GM23338 (cell line): ENCODE results near the gene ITGA1. TPM values are rescaled to one million over a fixed set of nuclear protein-coding genes. Genes with fewer than 3 reads are reported as not detected.

Experiments used
- ATAC-seq: fragments of 200-7000 bp; cut with Tn5 transposase; 3 replicates; pipeline ENCODE4 v1.9.1; 2020
- DNase-seq: peaks from one replicate; pipeline ENCODE4 v3.0.0-alpha.2; 2015; ENCODE audit warnings: low spot score
- H2AFZ ChIP-seq: fragments of 200-600 bp; sonication (generic); 2 replicates; pipeline ENCODE4 v1.8.0; 2016; ENCODE audit warnings: antibody characterized with exemption, mild to moderate bottlenecking, moderate library complexity
- H3F3A ChIP-seq: fragments of 200-600 bp; sonication (generic); replicated peaks from 2 replicates; pipeline ENCODE4 v1.8.0; 2017; ENCODE audit warnings: antibody characterized with exemption, mixed run types, low read depth
- H3K27ac ChIP-seq: fragments of 200-600 bp; sonication (generic); 2 replicates; pipeline ENCODE4 v1.6.1; 2016; ENCODE audit warnings: low read depth
- H3K27me3 ChIP-seq: fragments of 200-600 bp; sonication (generic); 2 replicates; pipeline ENCODE4 v1.8.0; 2016; ENCODE audit warnings: mild to moderate bottlenecking, mixed run types, moderate library complexity; ENCODE audit not compliant: insufficient read depth
- H3K36me3 ChIP-seq: fragments of 200-600 bp; sonication (generic); 2 replicates; pipeline ENCODE4 v1.8.0; 2016; ENCODE audit warnings: mild to moderate bottlenecking; ENCODE audit not compliant: insufficient read depth
- H3K4me1 ChIP-seq: fragments of 200-600 bp; sonication (generic); 2 replicates; pipeline ENCODE4 v1.8.0; 2016; ENCODE audit warnings: mild to moderate bottlenecking, moderate library complexity; ENCODE audit not compliant: insufficient read depth
- H3K4me2 ChIP-seq: fragments of 200-600 bp; sonication (generic); 2 replicates; pipeline ENCODE4 v1.7.1; 2017; ENCODE audit warnings: mixed run types
- H3K4me3 ChIP-seq: fragments of 200-600 bp; sonication (generic); 2 replicates; pipeline ENCODE4 v1.6.1; 2016; ENCODE audit warnings: mixed run types
- H3K79me2 ChIP-seq: fragments of 200-600 bp; sonication (generic); replicated peaks from 2 replicates; pipeline ENCODE4 v1.8.0; 2017; ENCODE audit warnings: mild to moderate bottlenecking; ENCODE audit not compliant: insufficient read depth
- H3K9me2 ChIP-seq: fragments of 200-600 bp; sonication (generic); 2 replicates; pipeline ENCODE4 v1.8.0; 2017; ENCODE audit not compliant: insufficient read depth
- H4K20me1 ChIP-seq: fragments of 200-600 bp; sonication (generic); replicated peaks from 2 replicates; pipeline ENCODE4 v1.8.0; 2017; ENCODE audit warnings: mild to moderate bottlenecking; ENCODE audit not compliant: insufficient read depth
- H3K27ac Mint-ChIP-seq: 2 replicates; pipeline ENCODE4 v1.8.0; 2020; ENCODE audit warnings: inconsistent platforms, mild to moderate bottlenecking, moderate library complexity, mixed read lengths
- H3K27me3 Mint-ChIP-seq: 3 replicates; pipeline ENCODE4 v1.8.0; 2022; ENCODE audit warnings: low read depth, mild to moderate bottlenecking, moderate library complexity, mixed read lengths, inconsistent platforms; ENCODE audit not compliant: insufficient read depth, poor library complexity
- H3K36me3 Mint-ChIP-seq: 3 replicates; pipeline ENCODE4 v1.8.0; 2021; ENCODE audit warnings: low read depth, mild to moderate bottlenecking, inconsistent platforms, moderate library complexity, mixed read lengths
- H3K4me1 Mint-ChIP-seq: 3 replicates; pipeline ENCODE4 v1.8.0; 2020; ENCODE audit warnings: mild to moderate bottlenecking, inconsistent platforms, mixed read lengths
- H3K4me3 Mint-ChIP-seq: 3 replicates; pipeline ENCODE4 v1.8.0; 2021; ENCODE audit warnings: moderate library complexity, mild to moderate bottlenecking, inconsistent platforms, mixed read lengths
- H3K9me3 Mint-ChIP-seq: 3 replicates; pipeline ENCODE4 v1.8.0; 2020; ENCODE audit warnings: moderate library complexity, mild to moderate bottlenecking, inconsistent platforms, mixed read lengths
- CREB1 ChIP-seq: fragments of 250-450 bp; sonication (Bioruptor Pico); IDR thresholded peaks from 2 replicates; pipeline ENCODE4 v1.5.0; 2020; ENCODE audit warnings: low read depth, mild to moderate bottlenecking, moderate library complexity
- CTCF ChIP-seq, 2 experiments: fragments of 200-600 bp in 1 of 2; sonication (generic) in 1 of 2; conservative IDR thresholded peaks; 2 replicates each; pipeline versions ENCODE4 v1.5.1 to v1.6.1; 2016 to 2017; ENCODE audit warnings: antibody characterized with exemption in 2 of 2, low read depth in 2 of 2, mild to moderate bottlenecking in 2 of 2, moderate library complexity in 1 of 2
- ETS1 ChIP-seq: IDR thresholded peaks from 2 replicates; pipeline ENCODE4 v1.6.1; 2016; ENCODE audit warnings: antibody characterized with exemption
- JUNB ChIP-seq: IDR thresholded peaks from one replicate; pipeline ENCODE4 v1.6.1; 2016; ENCODE audit warnings: antibody characterized with exemption; ENCODE audit not compliant: unreplicated experiment
- NANOG ChIP-seq: IDR thresholded peaks from 2 replicates; pipeline ENCODE4 v1.6.1; 2016; ENCODE audit warnings: antibody characterized with exemption, borderline replicate concordance
- POLR2AphosphoS5 ChIP-seq: IDR thresholded peaks from 2 replicates; pipeline ENCODE4 v1.6.1; 2016; ENCODE audit warnings: antibody characterized with exemption, low read depth
- REST ChIP-seq: IDR thresholded peaks from one replicate; pipeline ENCODE4 v1.6.1; 2018; ENCODE audit warnings: antibody characterized with exemption; ENCODE audit not compliant: unreplicated experiment
- STAT1 ChIP-seq: IDR thresholded peaks from one replicate; pipeline ENCODE4 v1.6.1; 2016; ENCODE audit warnings: antibody characterized with exemption; ENCODE audit not compliant: unreplicated experiment
- ZNF331 ChIP-seq: fragments of 250-450 bp; sonication (Bioruptor Pico); IDR thresholded peaks from 2 replicates; pipeline ENCODE4 v1.5.0; 2020; ENCODE audit warnings: low read depth, mild to moderate bottlenecking, moderate library complexity
- ZNF462 ChIP-seq: fragments of 250-450 bp; sonication (Bioruptor Pico); IDR thresholded peaks from 2 replicates; pipeline ENCODE4 v1.5.0; 2020; ENCODE audit warnings: mild to moderate bottlenecking, moderate library complexity
- polyA plus RNA-seq: library from polyadenylated mRNA; unstranded; fragments of >200 nt; fragmentation: Nextera tagmentation; extraction: Ambion mirVana; gene quantifications from 2 replicates; pipeline ENCODE4 v1.2.1, GENCODE V29; 2016
- total RNA-seq: library from RNA; depleted of rRNA; stranded (reverse); fragments of >200 nt; shearing (Covaris generic); gene quantifications from 2 replicates; pipeline ENCODE4 v1.2.3, GENCODE V29; 2014

The ITGA1 gene
- total and polyA plus RNA-seq, 2 experiments from 2014 or later = 1.8 to 4.9 TPM

- TF ChIP-seq ZNF462 (CRISPR knock-in tag) (no peak), CTCF (conservative IDR thresholded peaks at IDR 0.05; ENCODE audit: low read depth in 2 of 2) (no peak), ZNF331 (no peak), JUNB (no peak), CREB1 (CRISPR knock-in tag) (no peak), POLR2AphosphoS5 (no peak), ETS1 (no peak)
Measured at GRCh38 chr5:52757527-52757926, 30.2 kb upstream of the ITGA1 start (continued).

GRCh38 chr5:52758014-52758413 lies 29.7 kb upstream of the ITGA1 start:
- H3K4me1 Mint-ChIP-seq = no peaks in the 10 kb centered on the region
- no peaks in the 10 kb centered on the region for H3K27me3 ChIP-seq
- ATAC-seq = no peak
- TF ChIP-seq NANOG = no peak
- TF ChIP-seq POLR2AphosphoS5 = no peak
- TF ChIP-seq REST = no peak
- no peak for TF ChIP-seq ETS1
- no peak for TF ChIP-seq ZNF331
- no peak for TF ChIP-seq JUNB
- no peak for TF ChIP-seq STAT1

More at GRCh38 chr5:52758014-52758413, 29.7 kb upstream of the ITGA1 start:
- no peak overlapping the region for H3K4me3 Mint-ChIP-seq
- H3K27me3 Mint-ChIP-seq = no peaks in the 10 kb centered on the region
- no peaks in the 10 kb centered on the region for H3K79me2 ChIP-seq
- DNase-seq = no peak
- no peak overlapping the region for H3K4me3 ChIP-seq
- no peaks in the 10 kb centered on the region for H3F3A ChIP-seq
- H2AFZ ChIP-seq = no peak overlapping the region
- no peaks in the 10 kb centered on the region for H3K9me3 Mint-ChIP-seq
- H3K4me2 ChIP-seq = no peak overlapping the region
- no peaks in the 10 kb centered on the region for H3K4me1 ChIP-seq
- H3K36me3 ChIP-seq = no peaks in the 10 kb centered on the region
- H3K9me2 ChIP-seq = no peaks in the 10 kb centered on the region
- H3K27ac Mint-ChIP-seq = no peak overlapping the region
- H3K27ac ChIP-seq = no peak overlapping the region
- no peaks in the 10 kb centered on the region for H4K20me1 ChIP-seq
- H3K36me3 Mint-ChIP-seq = no peaks in the 10 kb centered on the region
